GM19372 (cell line): ENCODE measurements around the gene ARHGAP26.

Experiments used
- ATAC-seq: cut with Tn5 transposase; IDR thresholded peaks from one replicate; pipeline ENCODE4 v1.9.1; 2021; ENCODE audit warnings: mild to moderate bottlenecking, low read depth, moderate library complexity; ENCODE audit not compliant: unreplicated experiment

Gene ARHGAP26

DNA sequence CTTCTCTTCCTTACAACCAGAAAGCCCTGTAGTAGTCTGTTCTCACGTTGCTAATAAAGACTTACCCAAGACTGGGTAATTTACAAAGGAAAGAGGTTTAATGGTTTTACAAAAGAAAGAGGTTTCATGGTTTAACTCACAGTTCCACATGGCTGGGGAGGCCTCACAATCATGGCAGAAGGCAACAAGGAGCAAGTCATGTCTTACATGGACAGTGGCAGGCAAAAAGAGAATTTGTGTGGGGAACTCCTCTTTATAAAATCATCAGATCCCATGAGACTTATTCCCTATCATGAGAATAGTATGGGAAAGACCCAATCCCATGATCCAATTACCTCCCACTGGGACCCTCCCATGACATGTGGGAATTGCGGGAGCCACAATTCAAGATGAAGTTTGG, 468.4 kb downstream of the ARHGAP26 start:
- ATAC-seq: no peak

DNA sequence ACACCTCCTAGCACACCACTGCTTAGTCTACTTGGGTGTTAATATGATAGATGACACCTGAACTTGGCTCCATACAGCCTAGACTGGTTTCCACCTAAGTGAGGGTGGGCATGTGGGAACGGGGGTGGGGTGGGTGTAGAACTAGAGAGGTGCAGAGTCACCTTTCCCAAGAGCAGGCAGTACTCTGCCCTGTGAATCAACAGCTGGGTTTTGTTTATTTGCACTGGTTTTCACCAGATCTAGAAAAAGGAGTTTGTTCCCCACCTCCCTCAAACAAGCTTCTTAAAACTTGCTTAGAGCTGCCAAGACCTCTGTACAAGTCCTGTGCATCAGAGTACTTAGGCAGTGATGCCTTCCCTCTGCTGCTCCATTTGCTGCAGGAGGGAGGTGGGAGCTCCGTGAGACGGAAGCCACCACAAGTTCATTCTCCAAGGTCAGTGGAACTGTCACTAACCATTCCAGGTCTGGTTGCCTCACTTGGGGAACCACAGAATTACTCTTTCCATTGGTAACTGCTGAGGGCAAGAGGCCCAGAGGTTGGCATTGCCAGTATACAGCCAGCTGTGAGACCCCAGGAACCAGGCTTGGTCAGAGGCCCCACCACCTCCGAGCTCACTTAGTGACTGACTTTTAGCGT, 469.8 kb downstream of the ARHGAP26 start:
- no peak for ATAC-seq

DNA sequence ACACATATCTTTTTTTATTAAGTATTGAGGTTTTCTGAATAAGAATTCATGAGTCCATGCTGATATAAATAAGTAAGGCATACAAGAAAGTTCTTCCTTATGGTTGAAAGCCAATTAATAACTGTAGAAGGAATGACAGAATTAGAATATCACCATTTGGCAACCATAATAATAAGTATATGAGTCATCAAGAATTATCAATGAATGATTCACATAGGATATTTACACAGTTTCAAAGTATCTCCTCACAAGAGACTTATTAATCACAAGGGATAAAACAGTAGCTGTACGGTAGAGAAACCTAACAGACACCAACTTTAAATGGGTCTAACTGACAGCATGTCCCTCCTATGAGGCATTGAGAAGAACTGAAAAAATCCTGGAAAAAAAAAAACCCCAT, 471.7 kb downstream of the ARHGAP26 start:
- no peak for ATAC-seq

DNA sequence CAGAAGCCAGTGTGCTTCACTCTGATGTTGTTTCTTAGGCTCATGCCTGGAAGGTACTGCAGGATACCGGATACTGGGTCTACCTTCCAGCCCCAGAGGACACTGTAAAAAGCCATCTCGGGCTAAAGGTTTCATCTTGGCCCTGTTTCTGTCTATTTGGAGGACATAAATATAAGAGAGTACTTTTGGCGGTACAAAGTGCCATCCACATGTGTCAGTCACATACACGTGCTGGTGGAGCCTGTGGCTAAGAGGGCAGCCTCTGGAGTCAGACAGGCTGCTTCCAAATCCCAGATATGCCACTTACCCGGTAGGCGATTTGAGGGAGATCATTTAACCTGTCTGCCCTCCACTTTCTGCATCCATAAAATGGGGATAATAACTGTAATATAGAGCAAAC, 472.9 kb downstream of the ARHGAP26 start:
- ATAC-seq: no peak

DNA sequence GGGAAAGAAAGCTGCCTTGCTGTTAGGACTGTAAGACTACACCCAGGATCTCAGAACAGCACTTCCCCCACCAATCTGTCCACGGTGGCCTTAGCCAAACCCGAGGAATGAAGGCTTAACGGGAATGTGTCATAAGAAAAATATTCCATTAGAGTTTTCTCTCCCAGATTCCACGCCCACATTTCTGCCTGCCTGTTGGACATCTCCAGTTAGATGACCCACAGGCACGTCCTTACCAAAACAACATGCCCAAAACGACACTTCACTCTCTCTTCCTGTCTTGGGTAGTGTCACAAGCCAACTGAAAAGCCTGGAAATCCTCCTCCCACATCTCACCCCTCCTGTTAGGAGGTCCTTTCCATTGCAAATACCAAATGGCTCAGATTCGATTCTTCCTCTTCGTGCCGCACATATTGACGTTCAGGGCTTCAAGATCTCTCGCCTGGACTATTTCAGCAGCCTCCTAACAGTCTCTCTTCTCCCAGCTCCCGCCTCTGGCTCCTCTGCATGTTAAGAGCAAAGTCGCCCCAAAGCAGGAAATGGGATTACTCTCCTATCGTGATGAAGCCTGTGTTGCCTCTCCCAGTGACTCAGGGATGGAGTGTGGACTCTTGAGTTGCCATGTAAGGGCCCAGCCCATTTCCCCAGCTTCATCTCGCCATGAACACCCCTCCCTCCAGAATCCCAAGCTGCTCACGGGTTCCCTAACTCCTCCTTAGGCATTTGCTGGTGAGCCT, 474.0 kb downstream of the ARHGAP26 start:
- no peak for ATAC-seq

DNA sequence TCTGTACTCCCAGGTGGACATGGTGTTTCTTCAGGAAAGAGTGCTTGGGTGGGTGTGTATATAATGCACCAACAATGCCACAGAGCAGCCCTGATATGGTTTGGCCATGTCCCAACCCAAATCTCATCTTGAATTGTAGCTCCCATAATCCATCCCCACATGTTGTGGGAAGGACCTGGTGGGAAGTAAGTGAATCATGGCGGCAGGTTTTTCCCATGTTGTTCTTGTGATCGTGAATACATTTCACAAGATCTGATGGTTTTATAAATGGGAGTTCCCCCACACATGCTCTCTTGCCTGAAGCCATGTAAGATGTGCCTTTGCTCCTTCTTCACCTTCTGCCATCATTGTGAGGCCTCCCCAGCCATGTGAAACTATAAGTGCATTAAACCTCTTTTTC, 474.8 kb downstream of the ARHGAP26 start:
- no peak for ATAC-seq

DNA sequence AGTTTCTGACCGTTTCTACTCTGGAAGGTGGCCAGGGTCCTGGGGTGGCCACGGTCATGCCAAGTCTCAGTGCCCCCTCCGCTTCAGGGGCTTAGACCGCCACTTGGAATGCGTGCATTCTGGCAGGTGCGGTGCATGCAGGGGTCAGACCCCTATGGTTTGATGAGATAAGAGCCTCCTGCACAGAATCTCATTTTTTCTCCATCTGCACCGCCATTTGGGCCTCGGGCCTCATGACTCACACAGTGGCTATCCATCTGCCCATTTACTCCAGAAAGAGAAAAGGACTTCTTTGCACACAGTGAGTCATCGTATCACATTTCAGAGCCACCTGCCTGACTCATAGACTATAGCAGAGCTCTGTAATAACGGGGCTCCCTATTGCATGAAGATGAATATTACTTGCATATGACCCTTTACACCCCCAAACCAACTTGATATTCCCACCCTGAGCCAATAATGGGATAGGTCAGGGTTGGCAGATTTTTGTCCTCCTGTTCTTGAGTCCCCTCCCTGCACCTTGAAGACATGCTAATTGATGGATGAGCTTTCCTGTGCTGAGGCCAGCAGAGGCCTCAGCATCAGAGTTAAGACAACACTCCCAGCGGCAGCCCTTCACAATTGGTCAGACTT, 475.9 kb downstream of the ARHGAP26 start:
- ATAC-seq: no peak

DNA sequence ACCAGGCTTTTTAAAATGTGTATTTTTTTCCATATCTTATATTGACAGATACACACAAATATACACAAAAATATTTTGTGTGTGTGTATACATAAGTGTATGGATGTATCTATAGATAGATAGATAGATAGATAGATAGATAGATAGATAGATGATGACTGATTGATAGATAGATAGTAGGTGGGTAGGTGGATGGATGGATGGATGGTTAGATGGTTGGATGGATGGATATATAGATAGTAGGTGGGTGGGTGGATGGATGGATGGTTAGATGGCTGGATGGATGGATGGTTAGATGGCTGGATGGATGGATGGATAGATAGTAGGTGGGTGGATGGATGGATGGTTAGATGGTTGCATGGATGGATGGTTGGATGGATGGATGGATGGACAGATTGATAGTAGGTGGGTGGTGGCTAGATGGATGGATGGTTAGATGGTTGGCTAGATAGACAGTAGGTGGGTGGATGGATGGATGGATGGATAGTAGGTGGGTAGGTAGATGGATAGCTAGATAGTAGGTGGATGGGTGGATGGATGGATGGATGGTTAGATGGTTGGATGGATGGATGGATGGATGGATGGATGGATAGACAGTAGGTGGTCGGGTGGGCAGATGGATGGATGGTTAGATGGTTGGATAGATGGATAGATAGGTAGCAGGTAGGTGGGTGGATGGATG, 477.1 kb downstream of the ARHGAP26 start:
- no peak for ATAC-seq

DNA sequence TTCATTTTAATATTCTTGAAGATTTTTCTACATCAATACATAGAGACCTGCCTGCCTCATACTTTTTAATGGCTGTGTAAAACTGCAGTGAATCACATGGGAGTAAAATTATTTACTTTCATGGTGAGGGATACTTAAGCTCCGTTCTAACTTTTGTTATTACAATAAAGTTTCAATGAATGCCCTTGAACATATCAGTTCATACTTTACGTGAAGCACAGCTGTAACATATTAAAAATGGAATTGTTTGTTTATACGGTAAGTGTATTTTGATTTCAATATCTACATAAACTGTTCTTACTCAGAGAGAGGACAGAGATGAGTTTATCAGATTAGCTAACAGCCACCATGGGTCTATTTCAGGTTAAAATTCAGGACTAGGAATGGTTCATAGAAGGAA, 478.2 kb downstream of the ARHGAP26 start:
- ATAC-seq: no peak

DNA sequence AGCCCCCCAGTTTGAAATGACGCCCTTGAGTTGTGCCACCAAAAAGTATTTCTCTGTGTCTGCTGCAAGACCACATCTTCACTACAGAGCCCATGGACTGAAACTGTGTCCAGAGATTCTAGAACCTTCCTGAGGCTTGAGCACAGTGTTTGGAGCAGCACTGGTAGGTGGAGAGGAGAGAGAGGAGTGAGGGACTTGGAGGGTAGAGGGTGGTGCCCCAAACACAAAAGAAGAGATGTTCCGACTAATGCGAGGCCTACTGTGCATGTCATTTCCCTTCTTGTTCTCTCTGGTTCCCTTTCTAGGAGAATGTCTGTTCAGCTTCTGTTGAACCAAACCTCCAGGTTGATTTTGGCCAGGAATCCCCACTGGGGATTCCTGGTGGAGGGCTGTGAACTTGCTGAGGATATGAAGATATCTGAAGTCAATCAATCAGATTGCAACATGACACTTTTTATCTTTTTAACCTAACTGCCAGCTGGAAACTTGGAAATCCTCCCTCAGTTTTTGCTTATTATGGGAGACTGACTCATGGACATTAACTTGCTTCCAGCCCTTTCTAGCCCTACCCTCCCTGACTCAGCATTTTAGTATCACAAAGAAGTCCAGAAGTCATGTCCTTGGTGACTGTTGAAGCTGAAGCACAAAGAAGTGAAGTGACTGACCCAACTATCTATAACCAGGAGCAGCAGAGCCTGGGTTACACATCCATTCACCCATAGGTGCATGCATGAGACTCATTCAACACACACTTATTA, 478.8 kb downstream of the ARHGAP26 start:
- ATAC-seq: no peak

DNA sequence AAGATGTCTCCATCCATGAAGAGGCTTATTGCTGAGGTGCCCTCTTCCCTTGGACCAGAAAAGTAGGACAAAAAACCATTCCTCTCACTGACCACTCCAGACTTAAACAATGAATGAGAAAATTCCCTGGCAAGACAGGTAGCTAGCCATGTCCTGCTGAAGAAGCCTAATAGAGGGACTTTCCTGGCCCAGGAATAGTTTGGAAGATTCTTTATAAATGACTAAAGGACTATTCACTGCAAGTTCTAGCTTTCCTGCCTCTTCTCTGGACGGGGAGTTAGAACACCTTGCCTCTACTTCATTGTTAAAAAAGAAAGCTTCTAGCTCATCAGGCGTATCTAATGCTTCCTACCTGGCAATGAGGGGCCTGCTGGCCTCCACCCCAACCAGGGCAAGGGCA, 479.7 kb downstream of the ARHGAP26 start:
- ATAC-seq: no peak

DNA sequence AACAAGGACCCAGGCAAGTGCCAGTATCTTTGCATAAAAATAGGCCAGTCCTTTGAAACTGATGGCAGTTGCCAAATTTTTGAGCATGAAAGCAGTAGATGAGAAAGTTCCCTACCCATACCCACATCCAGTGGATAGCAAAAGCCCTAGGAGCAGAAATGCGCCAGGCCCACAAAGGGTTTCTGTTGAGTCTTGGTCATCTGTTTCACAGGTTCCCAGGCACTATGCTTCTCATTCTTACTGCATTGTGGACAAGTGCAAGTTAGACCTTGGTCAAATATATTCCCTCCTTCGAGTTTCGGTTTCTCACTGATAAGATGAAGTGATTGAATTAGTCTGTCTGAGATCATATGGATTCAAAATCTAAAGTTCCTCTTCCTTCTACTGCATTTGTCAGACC, 481.0 kb downstream of the ARHGAP26 start:
- peak; percentile 76 for ATAC-seq

DNA sequence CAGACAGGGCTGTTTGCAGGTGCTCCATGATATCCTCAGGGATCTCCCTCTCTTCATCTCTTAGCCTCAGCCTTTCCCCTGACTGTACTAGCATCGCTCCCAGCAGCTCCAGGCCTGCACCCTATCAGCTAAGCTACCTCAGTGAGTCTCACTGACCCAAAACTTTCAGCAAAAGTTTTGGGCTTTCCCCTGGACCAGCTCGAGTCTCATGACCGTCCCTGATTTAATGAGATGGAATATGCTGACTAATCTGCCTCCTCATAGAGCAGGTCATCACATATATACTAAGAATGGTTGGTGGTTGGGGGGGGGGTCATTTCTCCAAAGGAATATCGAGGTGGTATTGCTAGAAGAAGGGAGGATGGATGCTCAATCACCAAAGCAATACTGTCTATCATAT, 481.8 kb downstream of the ARHGAP26 start:
- ATAC-seq: peak; percentile 34

DNA sequence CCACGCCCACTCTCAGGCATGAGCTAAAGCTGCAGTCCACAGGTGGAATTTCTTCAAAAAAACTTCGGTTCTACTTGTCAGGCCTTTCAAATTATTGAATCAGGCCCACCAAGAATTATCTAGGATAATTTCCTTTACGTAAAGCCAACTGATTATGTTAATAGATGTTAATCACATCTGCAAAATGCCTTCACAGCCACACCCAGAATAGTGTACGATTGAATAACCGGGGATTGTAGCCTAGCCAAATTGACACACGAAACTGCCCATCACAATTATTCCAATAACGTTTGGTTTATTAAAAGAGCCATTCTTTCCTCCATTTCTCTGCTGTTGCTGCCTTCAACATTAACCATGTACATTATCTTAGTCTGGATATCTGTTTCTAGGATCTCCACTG, 484.6 kb downstream of the ARHGAP26 start:
- ATAC-seq: no peak

DNA sequence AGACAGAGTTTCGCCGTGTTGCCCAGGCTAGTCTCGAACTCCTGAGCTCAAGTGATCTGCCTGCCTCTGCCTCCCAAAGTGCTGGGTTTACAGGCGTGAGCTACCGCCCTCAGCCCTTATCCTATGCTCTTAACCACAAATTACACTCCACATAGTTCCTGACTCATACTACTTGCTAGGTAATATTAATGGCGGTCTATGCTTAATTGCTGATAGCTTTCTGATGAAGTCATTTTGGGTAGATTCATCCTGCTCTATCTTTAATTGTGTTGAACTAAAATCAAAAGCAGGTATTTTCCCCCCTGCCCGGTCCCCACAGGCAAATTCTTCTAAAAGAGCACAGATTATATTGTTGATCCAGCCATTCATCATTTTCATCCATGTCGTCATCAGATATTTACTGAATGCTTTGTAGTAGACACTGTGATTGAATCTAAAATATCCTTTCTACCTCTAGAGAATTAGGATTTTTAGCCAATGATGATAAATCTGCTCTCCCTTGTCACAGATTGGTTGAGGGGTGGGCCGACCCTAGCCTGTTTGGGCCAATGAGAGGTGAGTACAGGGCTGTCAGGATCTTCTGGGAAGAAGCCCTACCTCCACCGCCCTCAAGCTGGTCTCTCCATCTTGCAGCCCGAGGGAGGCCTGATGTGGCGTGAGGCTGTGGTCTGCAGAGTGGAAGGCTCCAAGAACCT, 488.5 kb downstream of the ARHGAP26 start:
- no peak for ATAC-seq

DNA sequence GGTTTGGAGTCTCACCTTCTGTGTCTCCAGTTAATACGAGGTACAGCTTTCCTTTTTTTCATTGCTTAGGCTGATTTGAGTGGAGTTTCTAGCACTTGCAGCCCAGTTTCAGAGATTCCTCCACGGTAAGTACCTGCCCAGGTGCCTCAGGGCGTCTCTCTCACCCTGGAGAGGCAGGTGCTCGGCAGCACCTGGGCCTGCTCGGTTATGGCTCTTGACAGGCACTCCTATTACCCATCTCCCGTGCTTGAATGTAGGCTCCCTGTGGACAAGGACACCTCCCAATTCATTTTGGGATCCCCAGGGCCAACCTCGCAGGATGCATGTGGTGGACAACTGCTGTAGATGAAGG, 489.1 kb downstream of the ARHGAP26 start:
- no peak for ATAC-seq

DNA sequence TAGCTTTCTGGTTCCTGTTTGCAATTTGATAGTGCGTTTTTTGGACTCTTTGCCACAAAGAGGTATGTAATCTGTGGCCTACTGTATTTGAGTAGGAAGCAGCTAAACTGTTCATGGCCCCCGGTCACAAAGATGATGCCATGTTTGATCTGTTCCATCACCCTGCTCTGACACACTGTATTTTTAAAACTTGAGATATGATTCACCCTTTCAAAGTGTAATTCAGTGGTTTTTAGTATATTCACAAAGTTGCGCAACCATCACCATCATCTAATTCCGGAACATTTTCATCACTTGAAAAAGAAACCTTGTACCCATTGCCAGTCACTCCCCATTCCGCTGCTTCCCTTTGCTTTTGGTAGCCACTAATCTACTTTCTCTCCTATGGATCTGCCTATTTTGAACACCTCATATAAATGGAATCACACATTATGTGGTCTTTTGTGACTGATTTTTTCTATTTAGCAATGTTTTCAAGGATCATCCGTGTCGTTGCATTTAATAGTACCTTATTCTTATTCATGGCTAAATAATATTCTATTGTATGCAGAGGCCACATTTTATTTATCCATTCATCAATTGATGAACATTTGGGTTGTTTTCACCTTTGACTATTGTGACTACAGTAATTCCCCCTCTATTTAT, 491.7 kb downstream of the ARHGAP26 start:
- no peak for ATAC-seq

DNA sequence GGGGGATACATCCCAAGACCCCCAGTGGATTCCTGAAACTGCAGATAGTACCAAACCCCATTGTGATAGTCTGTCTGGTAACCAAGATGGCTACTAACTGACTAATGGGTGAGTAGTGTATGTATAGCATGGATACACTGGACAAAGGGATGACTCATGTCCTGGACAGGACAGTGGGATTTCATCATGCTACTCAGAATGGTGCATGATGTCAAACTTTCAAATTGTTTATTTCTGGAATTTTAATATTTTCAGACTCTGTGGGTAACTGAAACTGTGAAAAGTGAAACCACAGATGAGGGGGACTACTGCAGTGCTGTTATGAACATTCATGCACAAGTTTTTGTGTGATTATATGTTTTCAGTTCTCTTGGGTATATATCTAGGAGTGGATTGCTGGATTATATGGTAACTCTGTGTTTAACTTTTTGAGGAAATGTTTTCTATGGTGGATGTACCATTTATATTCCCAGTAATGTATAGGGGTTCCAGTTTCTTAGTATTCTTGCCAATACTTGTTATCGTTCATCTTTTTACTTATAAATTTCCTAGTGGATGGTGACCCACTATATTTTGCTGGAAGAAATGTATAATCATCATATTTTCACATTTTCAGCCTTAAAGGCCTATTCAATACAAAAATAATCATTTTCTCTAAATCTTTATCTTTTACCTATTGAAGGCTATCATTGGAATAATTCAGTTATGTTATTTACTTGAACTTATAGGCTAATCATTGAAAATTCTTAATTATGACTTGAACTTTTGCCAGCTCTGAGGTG, 492.4 kb downstream of the ARHGAP26 start:
- peak; percentile 61 for ATAC-seq

DNA sequence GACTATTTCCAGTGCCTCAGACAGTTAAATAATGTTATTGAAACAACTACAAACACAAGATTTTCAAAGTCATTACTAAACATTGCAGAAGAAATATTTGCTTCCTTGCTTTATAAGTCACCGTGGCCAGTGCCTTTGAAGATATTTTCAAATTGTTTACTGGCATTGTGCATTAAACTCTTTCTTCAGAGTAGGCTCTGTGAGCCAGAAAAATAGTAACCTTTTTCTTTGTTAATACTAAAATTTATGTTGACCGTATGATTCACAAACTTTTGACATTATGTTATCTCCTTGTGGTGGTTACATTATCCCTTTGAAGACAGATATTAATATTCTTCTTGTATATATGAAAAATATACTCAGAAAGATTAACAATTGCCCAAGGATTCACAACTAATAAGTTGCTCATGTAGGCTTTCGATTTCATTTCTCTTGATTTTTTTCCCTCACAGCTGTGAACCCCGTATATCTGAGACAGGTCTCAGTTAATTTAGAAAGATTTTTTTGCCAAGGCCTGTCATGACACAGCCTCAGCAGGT, 493.2 kb downstream of the ARHGAP26 start:
- ATAC-seq: no peak
